ENCODE data around the gene ABHD16A. TPM values are rescaled to one million over a fixed set of nuclear protein-coding genes. Genes with fewer than 3 reads are reported as not detected.

The ABHD16A gene
- total and polyA plus RNA-seq, 4 donors = 26.6 to 59.4 (median 34.9) TPM

DNA sequence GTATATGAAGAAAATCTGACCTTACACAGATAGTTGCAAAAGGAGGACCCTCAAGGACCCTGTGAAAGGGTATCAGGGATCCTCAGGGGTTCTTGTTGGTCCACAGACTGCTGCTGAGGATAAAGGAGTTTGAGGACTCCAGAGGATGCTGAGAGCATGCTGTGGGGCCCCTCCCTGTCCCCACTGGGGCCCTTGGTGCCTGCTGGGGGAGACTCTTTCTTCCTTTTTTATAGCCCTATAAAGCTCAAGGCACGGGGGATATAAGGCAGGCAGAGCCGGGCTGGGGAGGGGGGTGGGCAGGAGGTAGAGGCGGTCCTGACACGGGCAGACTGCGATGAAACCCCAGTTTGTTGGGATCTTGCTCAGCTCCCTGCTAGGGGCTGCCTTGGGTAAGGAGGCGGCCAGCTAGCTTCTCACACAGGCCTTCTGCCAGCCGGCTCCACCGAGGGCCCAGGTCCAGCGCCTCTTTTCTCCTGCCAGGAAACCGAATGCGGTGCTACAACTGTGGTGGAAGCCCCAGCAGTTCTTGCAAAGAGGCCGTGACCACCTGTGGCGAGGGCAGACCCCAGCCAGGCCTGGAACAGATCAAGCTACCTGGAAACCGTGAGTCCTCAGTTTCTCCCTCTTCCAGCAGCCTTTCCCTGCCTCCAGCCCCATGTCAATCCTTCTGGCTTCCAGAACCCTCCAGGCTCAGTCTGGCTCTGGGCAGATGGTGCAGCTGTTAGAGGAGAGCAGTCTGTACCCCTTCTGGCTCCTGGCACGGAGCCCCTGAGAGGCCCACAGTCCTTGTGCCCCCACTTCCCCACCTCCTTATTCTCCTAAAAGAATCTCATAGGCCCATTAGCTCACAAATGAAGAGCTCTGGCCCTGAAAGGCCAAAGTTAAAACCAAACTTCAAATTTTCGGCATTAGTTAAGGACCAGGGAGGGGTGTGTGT lies 12.2 kb upstream of the ABHD16A start, which contains the start of gene LY6G6D:
Gene LY6G6D, plus strand, starts transcription at position 327 of the 937 bp plus-strand sequence. Its CDS starts 8 bp downstream, at position 335.
- H3K27ac ChIP-seq (ENCODE audit: low read depth in 1 of 2, low read length in 2 of 2) = no peak within 1 kb of the TSS
- no peaks in the 10 kb centered on the region for H3K9me3 ChIP-seq (ENCODE audit: control insufficient read depth in 4 of 4, low read length in 3 of 4)
- H3K4me3 ChIP-seq (ENCODE audit: low read depth in 1 of 3, low read length in 3 of 3) = no peak within 1 kb of the TSS
- no peak within 1 kb of the TSS for H3K9ac ChIP-seq (ENCODE audit: low read depth in 1 of 2, low read length in 2 of 2)
- H3K36me3 ChIP-seq (ENCODE audit: control insufficient read depth in 4 of 4, insufficient read depth in 3 of 4, low read depth in 1 of 4, low read length in 3 of 4) = no peaks in the 10 kb centered on the region
- WGBS = 86% methylated on average over 16 of the region's 16 CpGs
- no peaks in the 10 kb centered on the region for H3K4me1 ChIP-seq (ENCODE audit: control insufficient read depth in 4 of 4, insufficient read depth in 4 of 4, low read length in 3 of 4)
- no peak for DNase-seq (ENCODE audit: low spot score)
- H3K27me3 ChIP-seq (ENCODE audit: control insufficient read depth in 4 of 4, insufficient read depth in 4 of 4, low read length in 3 of 4) = no peaks in the 10 kb centered on the region
- TF ChIP-seq HNF4A (conservative IDR thresholded peaks at IDR 0.05) (no peak), NR2F2 (IDR thresholded peaks at IDR 0.05) (no peak), HNF4G (IDR thresholded peaks at IDR 0.05) (no peak), CTCF (IDR thresholded peaks at IDR 0.05; ENCODE audit: low read depth, low read length, missing input control) (no peak), FOXA2 (IDR thresholded peaks at IDR 0.05) (no peak), GABPA (IDR thresholded peaks at IDR 0.05 in 1 of 2, conservative IDR thresholded peaks at IDR 0.05 in 1 of 2) (no peak), EGR1 (IDR thresholded peaks at IDR 0.05; ENCODE audit: low read depth in 2 of 2) (no peak), REST (IDR thresholded peaks at IDR 0.05) (no peak), FOXA1 (IDR thresholded peaks at IDR 0.05) (no peak), TAF1 (conservative IDR thresholded peaks at IDR 0.05) (no peak), RXRA (IDR thresholded peaks at IDR 0.05) (no peak)
- TF ChIP-seq, protein P1, sequence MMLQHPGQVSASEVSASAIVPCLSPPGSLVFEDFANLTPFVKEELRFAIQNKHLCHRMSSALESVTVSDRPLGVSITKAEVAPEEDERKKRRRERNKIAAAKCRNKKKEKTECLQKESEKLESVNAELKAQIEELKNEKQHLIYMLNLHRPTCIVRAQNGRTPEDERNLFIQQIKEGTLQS (IDR thresholded peaks at IDR 0.05) = no peak

DNA sequence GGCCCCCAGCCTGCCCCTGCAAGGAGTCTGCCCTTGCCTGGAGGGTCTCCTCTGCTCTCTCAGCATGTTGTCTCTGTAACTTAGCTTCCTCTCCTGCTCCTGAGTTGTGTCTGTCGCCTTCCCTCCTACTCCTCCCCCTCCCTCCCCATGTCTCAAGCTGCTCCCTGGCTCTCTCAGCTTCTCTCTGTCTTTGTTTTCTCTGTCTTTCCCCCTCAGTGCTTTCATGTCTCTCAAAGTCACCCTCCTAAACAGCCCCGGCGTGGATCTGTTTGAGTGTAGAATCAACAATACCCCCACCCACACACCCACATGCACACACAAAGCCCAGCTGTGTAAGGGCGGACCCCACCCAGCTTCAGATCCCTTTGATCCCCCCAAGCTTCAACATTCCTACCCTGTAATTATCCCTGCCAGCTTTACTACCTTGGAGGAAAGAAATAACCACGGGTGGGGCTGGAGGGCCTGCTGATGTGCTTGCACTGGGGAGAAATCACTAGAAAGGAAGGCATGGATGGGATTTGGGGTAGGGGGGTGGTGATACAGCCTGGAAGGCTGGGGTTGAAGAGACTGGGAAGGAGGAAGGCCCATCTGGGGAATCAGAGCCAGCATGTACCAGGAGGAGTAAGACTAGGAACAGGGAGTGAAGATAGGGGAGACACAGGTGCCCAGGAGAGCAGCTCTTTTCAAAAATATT lies 11.0 kb upstream of the ABHD16A start:
- DNase-seq (ENCODE audit: low spot score) = no peak
- WGBS = 66% methylated on average over 5 of the region's 5 CpGs

More for the DNA sequence above, 11.0 kb upstream of the ABHD16A start:
- no peaks in the 10 kb centered on the region for H3K36me3 ChIP-seq (ENCODE audit: control insufficient read depth in 4 of 4, insufficient read depth in 3 of 4, low read depth in 1 of 4, low read length in 3 of 4)
- H3K9ac ChIP-seq (ENCODE audit: low read depth in 1 of 2, low read length in 2 of 2) = no peak overlapping the region
- no peak overlapping the region for H3K4me3 ChIP-seq (ENCODE audit: low read depth in 1 of 3, low read length in 3 of 3)
- TF ChIP-seq SP1 (IDR thresholded peaks at IDR 0.05) = no peak
- TF ChIP-seq HNF4G (IDR thresholded peaks at IDR 0.05) = no peak
- no peak for TF ChIP-seq NR2F2 (IDR thresholded peaks at IDR 0.05)
- no peak for TF ChIP-seq RAD21 (IDR thresholded peaks at IDR 0.05)
- no peak for TF ChIP-seq EGR1 (IDR thresholded peaks at IDR 0.05; ENCODE audit: low read depth in 2 of 2)
- TF ChIP-seq FOXA2 (IDR thresholded peaks at IDR 0.05) = no peak
- TF ChIP-seq REST (IDR thresholded peaks at IDR 0.05) = no peak
- no peak for TF ChIP-seq HNF4A (conservative IDR thresholded peaks at IDR 0.05)
- TF ChIP-seq, protein P1 (IDR thresholded peaks at IDR 0.05) = no peak
- TF ChIP-seq FOXA1 (IDR thresholded peaks at IDR 0.05) = no peak
- TF ChIP-seq MAX (IDR thresholded peaks at IDR 0.05) = no peak
- H3K4me1 ChIP-seq (ENCODE audit: control insufficient read depth in 4 of 4, insufficient read depth in 4 of 4, low read length in 3 of 4) = no peaks in the 10 kb centered on the region
- no peak overlapping the region for H3K27ac ChIP-seq (ENCODE audit: low read depth in 1 of 2, low read length in 2 of 2)
- no peaks in the 10 kb centered on the region for H3K27me3 ChIP-seq (ENCODE audit: control insufficient read depth in 4 of 4, insufficient read depth in 4 of 4, low read length in 3 of 4)
- H3K9me3 ChIP-seq (ENCODE audit: control insufficient read depth in 4 of 4, low read length in 3 of 4) = no peaks in the 10 kb centered on the region

Data from liver (tissue), 9 donors.